NCI-H2029 (cell line): ENCODE measurements around the gene SHLD1.

Experiments used
- DNase-seq: peaks from one replicate; lab custom pipeline; 2025; lab: John Stamatoyannopoulos, UW

The SHLD1 gene

DNA sequence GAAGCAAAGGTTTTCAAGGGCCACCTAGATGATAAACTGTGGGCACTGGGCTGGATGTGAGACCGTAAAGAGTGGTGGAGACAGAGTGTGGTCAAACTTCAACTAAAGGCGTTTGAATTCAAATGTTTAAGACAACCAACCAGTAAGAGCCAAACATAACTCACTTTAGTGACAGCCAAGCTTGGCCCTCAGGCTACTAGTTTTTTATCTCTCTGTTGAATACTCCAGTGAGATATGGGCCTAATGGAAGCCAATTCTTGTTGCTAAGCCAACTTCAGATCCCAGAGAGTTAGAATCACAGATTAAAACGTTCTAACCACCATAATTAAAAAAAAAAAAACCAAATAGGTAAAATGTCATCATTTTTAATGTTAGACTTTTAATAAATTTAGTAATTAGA, 142.9 kb downstream of the SHLD1 start:
- DNase-seq: no peak

GRCh38 chr20:5893621-5894020, 143.4 kb downstream of the SHLD1 start:
- DNase-seq: no peak

DNA sequence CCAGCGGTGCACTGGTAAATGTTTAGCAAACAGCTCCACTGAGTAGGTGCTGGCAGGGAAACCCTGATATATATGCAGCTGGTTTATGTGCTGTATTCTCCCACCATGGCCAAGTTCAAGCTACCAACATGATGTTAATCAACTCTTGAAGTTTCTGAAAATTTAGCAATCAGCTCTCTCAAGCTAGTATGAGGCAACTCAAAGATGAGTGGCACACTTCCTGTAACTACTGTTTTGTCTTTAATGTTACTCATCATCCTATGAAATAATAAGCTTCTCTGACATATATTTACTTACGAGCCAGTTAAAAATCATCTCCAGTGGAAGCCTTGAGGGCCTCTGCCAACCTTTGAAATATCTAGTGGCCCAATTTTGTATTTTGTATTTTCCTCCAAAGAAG, 145.4 kb downstream of the SHLD1 start:
- no peak for DNase-seq

GRCh38 chr20:5899444-5899843, 149.2 kb downstream of the SHLD1 start:
- DNase-seq: no peak

DNA sequence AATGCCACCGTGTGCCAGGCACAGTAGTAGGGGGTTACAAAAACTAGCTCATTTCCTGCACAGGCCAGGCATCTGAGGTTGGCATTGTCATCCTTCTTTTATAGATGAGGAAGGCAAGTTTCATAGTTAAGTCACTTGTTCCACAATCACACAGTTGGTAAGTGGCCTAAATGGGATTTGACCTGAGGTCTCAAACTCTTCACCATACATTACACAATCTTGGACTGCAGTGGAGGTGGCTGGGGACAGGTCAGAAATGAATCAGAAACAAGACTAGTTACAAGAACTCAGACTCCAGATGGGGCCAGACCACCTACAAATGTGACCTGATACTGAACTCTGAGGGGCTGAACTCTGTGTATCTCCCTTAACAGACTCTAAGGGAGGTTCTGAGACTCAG, 150.7 kb downstream of the SHLD1 start:
- no peak for DNase-seq

DNA sequence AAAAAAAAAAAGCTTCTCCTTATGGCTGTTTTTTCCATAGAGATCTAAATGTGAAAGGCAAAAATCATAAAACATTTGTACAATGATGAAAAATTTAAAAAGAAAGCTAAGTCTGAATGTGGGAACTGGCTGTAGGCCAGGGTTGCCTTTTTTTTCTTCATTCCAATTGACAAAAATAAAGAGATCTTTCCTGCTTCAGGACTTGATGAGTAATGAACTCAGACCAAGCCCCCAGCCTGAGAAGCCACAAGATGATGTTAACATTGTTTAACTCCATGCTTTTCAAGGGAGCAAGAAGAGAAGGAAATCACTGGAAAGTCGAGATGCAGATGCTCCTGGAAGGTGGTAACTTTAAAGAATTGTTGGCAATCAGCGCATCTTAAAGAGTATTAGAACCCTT, 158.8 kb downstream of the SHLD1 start:
- no peak for DNase-seq

- no peak for DNase-seq
Observed at GRCh38 chr20:5910186-5910585, 160.0 kb downstream of the SHLD1 start.

GRCh38 chr20:5913166-5913565, 163.0 kb downstream of the SHLD1 start:
- DNase-seq: no peak
